ENCODE results near the gene IL22RA1. TPM values are rescaled to one million over a fixed set of nuclear protein-coding genes. Genes with fewer than 3 reads are reported as not detected.

The IL22RA1 gene
- total RNA-seq, 1 experiment from 2014 or later: 2.1 TPM

- DNase-seq (ENCODE audit: low spot score): no peak
Measured at GRCh38 chr1:24097663-24098062, 45.3 kb downstream of the IL22RA1 start.

GRCh38 chr1:24096739-24097103 is 46.2 kb downstream of the IL22RA1 start:
- DNase-seq (ENCODE audit: low spot score): no peak

DNA sequence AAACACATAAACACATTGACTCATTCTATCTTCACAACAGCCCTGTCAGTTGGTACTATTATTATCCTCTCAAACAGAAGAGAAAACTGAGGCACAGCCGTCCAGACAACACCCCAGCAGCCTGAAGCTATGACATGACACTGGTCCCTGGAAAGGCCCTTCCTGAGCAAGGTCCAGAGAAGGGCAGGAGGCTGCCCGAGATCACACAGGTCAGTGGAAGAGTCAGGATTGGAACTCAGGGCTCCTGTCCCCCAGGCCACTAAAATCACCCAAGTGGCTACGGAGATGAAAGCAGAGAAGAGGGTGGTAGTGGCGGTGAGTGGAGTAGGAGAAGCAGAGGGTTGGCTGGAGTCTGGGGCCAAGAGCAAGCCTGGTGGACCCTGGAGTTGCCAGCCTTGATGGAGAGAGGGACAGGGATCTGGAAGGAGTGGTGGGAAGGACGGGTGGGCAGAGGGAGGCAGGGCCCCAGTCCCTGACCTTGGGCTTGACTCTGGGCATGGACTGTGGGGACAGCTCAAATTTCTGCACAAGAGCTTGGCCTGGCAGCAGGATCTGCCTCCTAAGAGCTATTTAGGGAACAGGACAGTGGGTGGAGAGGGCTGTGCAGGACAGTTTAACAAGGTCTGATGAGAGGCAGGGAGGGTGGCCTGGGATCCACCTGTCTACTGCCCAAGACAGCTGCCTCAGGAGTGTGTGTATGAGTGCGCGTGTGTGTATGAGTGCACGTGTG is 46.8 kb downstream of the IL22RA1 start:
- DNase-seq (ENCODE audit: low spot score): no peak

GRCh38 chr1:24095140-24095859 is 47.6 kb downstream of the IL22RA1 start:
- no peak for DNase-seq (ENCODE audit: low spot score)

GRCh38 chr1:24094554-24094953 is 48.4 kb downstream of the IL22RA1 start:
- no peak for DNase-seq (ENCODE audit: low spot score)

- no peak for DNase-seq (ENCODE audit: low spot score)
Measured at GRCh38 chr1:24093732-24094131, 49.2 kb downstream of the IL22RA1 start.

- no peak for DNase-seq (ENCODE audit: low spot score)
Measured at GRCh38 chr1:24092979-24093378, 50.0 kb downstream of the IL22RA1 start.

- no peak for DNase-seq (ENCODE audit: low spot score)
Measured at GRCh38 chr1:24091971-24092482, 50.9 kb downstream of the IL22RA1 start.

DNA sequence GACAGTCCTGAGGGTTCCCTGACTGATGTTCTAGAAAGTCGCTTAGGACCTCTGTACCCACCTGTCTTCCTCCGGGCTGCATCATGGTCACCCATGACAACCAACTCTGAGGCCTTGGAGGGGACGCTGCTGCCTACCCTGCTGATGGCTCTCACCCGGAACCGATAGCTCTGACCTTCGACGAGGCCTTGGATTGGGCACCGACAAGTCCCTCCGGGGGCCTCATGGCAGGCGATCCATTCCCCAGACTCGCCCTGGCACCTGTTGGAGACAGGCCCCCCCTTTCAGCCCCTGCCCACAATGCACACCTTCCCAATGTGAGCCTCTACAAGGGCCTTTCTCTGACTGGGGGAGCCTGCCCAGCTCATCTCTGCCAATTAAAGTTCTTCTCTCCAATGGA is 52.2 kb downstream of the IL22RA1 start:
- DNase-seq (ENCODE audit: low spot score): no peak

- DNase-seq (ENCODE audit: low spot score): no peak
Measured at GRCh38 chr1:24089743-24090555, 53.0 kb downstream of the IL22RA1 start.

- no peak for DNase-seq (ENCODE audit: low spot score)
Measured at GRCh38 chr1:24089027-24089742, 53.8 kb downstream of the IL22RA1 start.

DNA sequence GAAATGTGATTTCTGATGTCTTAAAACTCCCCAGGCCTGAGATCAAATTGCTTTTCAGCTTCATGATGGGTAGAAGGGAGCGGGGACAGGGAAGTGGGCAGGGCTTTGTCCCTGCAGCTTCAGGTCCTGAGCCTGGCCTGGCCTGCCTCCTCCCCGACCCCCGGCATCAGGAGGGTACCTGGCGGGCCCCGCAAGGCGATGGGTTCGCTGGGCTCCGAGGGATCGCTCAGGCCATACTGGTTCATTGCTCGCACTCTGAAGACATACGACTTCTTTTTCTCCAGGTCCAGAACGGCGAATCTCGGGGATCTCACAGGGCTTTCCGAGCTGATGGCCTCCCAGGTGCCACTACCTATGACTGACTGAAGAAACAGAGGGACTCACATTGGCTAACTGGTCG is 56.5 kb downstream of the IL22RA1 start:
- DNase-seq (ENCODE audit: low spot score): no peak

GRCh38 chr1:24085546-24085945 is 57.4 kb downstream of the IL22RA1 start:
- DNase-seq (ENCODE audit: low spot score): no peak

- DNase-seq (ENCODE audit: low spot score): no peak
Measured at GRCh38 chr1:24085007-24085406, 57.9 kb downstream of the IL22RA1 start.

- DNase-seq (ENCODE audit: low spot score): no peak
Measured at GRCh38 chr1:24084050-24084449, 58.9 kb downstream of the IL22RA1 start.

GRCh38 chr1:24082372-24082771 is 60.6 kb downstream of the IL22RA1 start:
- DNase-seq (ENCODE audit: low spot score): no peak

DNA sequence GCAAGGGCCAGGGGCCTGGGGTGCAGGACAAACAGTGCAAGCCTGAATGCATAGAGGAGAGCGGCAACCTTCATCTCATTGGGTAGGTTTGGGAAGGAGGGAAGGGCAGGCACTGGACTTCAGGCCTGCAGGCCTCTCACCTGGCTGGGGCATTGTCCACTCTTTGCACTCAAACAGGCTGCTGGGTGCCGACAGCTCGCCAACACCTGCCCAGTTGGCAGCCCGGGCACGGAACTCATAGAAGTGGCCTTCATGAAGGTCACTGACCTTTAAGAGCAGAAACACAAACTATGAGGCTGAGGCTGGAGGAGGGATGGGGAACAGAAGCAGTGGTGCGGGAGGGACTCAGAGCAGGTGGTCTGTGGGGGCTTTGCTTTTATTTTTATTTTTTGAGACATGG is 61.8 kb downstream of the IL22RA1 start:
- DNase-seq (ENCODE audit: low spot score): no peak

DNA sequence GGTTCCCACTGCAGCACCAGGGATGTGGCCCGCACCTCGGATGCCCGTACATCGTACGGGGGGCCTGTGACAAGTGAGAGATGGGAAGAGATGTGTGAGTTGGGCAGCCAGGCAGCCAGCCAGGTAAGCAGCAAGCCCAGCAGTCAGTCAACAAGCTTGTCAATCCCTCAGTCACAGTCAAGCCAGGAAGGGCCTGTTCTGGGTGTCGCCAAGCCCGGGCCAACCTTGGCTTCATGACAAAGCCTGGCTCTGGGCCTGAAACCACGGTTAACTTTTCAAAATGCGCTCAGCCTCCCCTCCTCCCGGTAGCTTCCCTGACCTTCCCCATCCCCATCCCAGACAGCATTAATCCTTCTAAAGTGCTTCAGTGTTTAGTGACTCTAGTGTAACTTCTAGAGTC is 62.8 kb downstream of the IL22RA1 start:
- no peak for DNase-seq (ENCODE audit: low spot score)

GRCh38 chr1:24077278-24077978 is 65.5 kb downstream of the IL22RA1 start:
- no peak for DNase-seq (ENCODE audit: low spot score)

DNA sequence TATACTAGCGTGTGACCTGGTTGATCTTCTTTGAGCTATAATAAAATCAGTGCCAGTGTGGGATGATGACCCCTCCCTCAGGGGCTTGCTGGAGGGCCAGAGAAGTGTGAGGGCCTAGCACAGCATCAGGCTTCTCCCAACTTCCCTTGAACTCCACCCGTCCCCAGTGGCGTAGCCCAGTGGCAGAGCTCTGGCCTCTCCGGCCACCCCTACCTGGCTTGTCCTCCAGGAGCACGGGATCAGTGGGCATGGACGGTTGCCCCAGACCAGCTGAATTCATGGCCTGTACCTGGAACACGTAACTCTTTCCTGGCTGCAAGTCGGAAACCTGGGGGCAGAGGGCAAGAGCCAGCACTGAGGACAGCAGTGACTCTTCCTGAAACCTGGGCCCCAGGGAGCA is 67.0 kb downstream of the IL22RA1 start:
- DNase-seq (ENCODE audit: low spot score): no peak

- DNase-seq (ENCODE audit: low spot score): no peak
Measured at GRCh38 chr1:24075590-24075854, 67.4 kb downstream of the IL22RA1 start.

All from A172 (cell line).